HEK293T (cell line): ENCODE measurements around the gene PAQR7.

Experiments used
- FOXA1 ChIP-seq: fragments of 450-650 bp; IDR thresholded peaks from 2 replicates; pipeline ENCODE4 v1.6.1; 2016; ENCODE audit warnings: mild to moderate bottlenecking
- HDGF ChIP-seq: fragments of 450-650 bp; IDR thresholded peaks from 2 replicates; pipeline ENCODE4 v1.6.1; 2017; ENCODE audit warnings: antibody characterized with exemption, borderline replicate concordance
- NFRKB ChIP-seq: fragments of 450-650 bp; IDR thresholded peaks from 2 replicates; pipeline ENCODE4 v1.6.1; 2016; ENCODE audit warnings: mild to moderate bottlenecking, moderate library complexity
- SUZ12 ChIP-seq: fragments of 450-650 bp; IDR thresholded peaks from 2 replicates; pipeline ENCODE4 v1.6.1; 2016; ENCODE audit warnings: mild to moderate bottlenecking
- TARDBP ChIP-seq: fragments of 450-650 bp; IDR thresholded peaks from 2 replicates; pipeline ENCODE4 v1.6.1; 2016
- ZNF384 ChIP-seq: fragments of 450-650 bp; IDR thresholded peaks from 2 replicates; pipeline ENCODE4 v1.6.1; 2016

- no peak for TF ChIP-seq ZNF384
- no peak for TF ChIP-seq HDGF
- no peak for TF ChIP-seq SUZ12
- no peak for TF ChIP-seq NFRKB
- TF ChIP-seq FOXA1 = no peak
- TF ChIP-seq TARDBP = no peak
Measured at GRCh38 chr1:25815208-25816111, 60.0 kb downstream of the PAQR7 start.
